Inferior parietal cortex (tissue), 1 donor: ENCODE results near the gene AMY2B.
"Not testable (repeated sequence)": the region's sequence is repeated elsewhere in the genome, so short reads cannot be mapped to it uniquely, and the experiment has no call there.

Source experiments
- DNase-seq: peaks from one replicate; pipeline ENCODE4 v3.0.0-alpha.2; 2016; ENCODE audit errors: extremely low spot score

The AMY2B gene

DNA sequence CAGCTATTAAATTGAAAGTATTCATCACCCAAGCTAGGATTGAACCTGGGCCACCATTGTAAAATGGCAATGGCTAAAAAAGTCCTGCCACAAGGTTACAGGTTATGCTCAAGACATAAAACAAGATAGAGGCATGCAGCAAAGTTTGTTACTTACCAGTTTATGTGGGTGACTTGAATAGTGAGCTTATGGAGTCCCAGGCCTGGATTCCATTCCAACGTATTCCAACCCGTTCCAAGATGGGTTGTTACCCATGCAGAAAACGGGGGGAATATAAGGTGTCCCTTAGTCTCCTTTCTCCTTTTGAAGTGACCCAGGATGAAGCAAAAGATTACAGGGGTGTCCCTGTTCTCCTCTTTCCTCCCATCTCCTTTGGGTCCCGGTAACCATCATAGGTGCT is 56.0 kb downstream of the AMY2B start:
- DNase-seq, result not testable (repeated sequence)
